ENCODE results near the gene ENAH.

DNA sequence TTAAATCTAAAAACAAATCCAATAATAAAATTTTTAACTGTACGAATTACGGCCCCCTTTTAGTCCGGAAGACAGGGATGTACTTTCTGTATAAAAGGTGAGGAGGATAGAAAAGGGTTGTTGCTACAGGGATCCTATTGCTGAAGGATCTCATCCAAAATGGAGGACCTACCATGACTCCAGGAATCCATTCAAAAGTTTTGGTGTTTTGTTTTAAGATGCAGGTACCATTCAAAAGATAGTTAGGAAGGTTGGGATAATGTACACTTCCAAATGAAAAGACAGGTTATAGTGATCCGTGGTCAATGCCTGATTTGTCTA is 1.3 kb upstream of the ENAH start:
- TF ChIP-seq EGR1 (IDR thresholded peaks at IDR 0.05) (no peak), FOXM1 (IDR thresholded peaks at IDR 0.05; ENCODE audit: borderline replicate concordance, low read depth) (no peak), RAD21 (IDR thresholded peaks at IDR 0.05; ENCODE audit: low read depth) (no peak), CEBPB (IDR thresholded peaks at IDR 0.05) (no peak), NFIC (IDR thresholded peaks at IDR 0.05) (no peak), EP300 (IDR thresholded peaks at IDR 0.05; ENCODE audit: borderline replicate concordance) (no peak), TEAD4 (IDR thresholded peaks at IDR 0.05) (no peak), TAF1 (IDR thresholded peaks at IDR 0.05; ENCODE audit: low read depth) (no peak), CREB1 (IDR thresholded peaks at IDR 0.05; ENCODE audit: low read depth) (no peak), YY1 (IDR thresholded peaks at IDR 0.05; ENCODE audit: low read depth) (0 out of 2 replicates have a peak, but pooled peaks have one; percentile 27)
- TF ChIP-seq, protein P1, sequence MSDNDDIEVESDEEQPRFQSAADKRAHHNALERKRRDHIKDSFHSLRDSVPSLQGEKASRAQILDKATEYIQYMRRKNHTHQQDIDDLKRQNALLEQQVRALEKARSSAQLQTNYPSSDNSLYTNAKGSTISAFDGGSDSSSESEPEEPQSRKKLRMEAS (IDR thresholded peaks at IDR 0.05) = no peak
- TF ChIP-seq, protein P2, sequence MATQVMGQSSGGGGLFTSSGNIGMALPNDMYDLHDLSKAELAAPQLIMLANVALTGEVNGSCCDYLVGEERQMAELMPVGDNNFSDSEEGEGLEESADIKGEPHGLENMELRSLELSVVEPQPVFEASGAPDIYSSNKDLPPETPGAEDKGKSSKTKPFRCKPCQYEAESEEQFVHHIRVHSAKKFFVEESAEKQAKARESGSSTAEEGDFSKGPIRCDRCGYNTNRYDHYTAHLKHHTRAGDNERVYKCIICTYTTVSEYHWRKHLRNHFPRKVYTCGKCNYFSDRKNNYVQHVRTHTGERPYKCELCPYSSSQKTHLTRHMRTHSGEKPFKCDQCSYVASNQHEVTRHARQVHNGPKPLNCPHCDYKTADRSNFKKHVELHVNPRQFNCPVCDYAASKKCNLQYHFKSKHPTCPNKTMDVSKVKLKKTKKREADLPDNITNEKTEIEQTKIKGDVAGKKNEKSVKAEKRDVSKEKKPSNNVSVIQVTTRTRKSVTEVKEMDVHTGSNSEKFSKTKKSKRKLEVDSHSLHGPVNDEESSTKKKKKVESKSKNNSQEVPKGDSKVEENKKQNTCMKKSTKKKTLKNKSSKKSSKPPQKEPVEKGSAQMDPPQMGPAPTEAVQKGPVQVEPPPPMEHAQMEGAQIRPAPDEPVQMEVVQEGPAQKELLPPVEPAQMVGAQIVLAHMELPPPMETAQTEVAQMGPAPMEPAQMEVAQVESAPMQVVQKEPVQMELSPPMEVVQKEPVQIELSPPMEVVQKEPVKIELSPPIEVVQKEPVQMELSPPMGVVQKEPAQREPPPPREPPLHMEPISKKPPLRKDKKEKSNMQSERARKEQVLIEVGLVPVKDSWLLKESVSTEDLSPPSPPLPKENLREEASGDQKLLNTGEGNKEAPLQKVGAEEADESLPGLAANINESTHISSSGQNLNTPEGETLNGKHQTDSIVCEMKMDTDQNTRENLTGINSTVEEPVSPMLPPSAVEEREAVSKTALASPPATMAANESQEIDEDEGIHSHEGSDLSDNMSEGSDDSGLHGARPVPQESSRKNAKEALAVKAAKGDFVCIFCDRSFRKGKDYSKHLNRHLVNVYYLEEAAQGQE (IDR thresholded peaks at IDR 0.05; ENCODE audit: low read depth) = no peak

Data from Ishikawa (cell line).